GOT3 (cell line): ENCODE results near the gene CACNA1S.

ENCODE experiments used
- DNase-seq: peaks from one replicate; lab custom pipeline; 2025; ENCODE audit warnings: mixed read lengths; lab: John Stamatoyannopoulos, UW

The CACNA1S gene

GRCh38 chr1:201062511-201063091 is 49.6 kb downstream of the CACNA1S start:
- no peak for DNase-seq

DNA sequence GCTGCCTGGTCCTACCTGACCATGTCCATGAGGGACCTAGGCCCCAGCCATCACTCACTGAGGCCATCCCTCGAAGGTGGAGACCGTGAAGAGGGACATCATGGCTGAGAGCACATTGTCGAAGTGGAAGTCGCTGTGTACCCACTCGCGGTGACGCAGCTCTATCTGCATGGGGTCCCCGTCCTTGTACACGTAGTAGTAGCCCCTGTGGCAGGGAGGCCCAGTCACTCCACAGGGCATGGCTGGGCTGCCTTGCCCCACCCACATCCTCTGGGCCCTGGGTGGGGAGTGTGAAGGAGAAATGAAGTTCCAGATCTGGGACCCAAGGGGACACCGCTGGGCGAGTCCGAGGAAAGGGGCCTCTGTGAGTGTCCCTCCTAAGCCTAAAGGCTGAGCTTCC is 50.3 kb downstream of the CACNA1S start:
- DNase-seq = no peak

- no peak for DNase-seq
Measured at GRCh38 chr1:201061049-201061448, 51.2 kb downstream of the CACNA1S start.

DNA sequence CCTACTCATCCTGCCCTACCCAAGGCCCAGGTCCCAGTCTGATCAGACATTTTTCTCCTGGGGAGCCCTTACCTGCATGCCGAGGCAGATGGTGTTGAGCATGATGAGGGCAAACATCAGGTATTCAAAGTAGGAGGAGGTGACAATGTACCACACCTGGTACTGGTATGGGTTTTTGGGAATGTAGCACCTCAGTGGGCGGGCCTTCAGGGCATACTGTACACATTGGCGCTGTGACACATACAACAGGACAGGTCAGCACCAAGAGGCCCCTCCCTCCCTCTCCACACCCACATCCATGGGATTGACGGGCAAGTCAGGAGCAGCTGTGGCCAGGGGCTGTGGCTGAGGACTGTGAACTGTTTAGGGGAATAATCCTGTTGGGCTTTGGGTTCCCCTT is 51.6 kb downstream of the CACNA1S start:
- DNase-seq = no peak

DNA sequence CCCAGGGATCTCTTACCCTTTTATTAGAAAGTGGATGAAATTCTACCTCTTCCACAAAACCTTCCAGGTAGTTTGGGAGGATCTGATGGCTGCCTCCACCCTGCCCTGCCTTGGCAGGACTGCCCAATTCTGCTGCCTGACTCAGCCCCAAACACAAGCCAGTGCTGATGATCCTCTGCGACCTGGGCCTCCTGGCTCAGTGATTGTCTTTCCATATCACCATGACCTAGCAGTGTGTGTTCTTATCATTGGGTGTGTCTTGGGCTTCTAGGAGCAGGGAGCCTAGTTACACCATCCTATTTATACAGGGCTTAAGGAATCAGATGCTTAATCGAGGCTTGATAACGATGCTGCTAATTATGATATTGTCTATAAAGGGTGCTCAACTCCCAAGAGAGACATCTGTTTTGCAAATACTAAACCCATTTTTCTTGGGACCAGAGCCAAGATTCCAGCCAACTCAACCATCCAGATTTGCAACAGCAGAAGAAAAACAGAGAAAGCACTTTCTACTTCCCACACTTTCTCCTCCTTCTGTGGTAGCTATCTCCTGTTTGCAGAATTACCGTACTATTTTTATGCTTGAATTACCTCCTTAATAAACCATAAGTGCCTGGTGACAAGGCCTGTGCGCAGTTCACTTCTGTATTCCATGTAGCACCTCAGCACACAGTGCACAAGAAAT is 52.2 kb downstream of the CACNA1S start:
- no peak for DNase-seq

DNA sequence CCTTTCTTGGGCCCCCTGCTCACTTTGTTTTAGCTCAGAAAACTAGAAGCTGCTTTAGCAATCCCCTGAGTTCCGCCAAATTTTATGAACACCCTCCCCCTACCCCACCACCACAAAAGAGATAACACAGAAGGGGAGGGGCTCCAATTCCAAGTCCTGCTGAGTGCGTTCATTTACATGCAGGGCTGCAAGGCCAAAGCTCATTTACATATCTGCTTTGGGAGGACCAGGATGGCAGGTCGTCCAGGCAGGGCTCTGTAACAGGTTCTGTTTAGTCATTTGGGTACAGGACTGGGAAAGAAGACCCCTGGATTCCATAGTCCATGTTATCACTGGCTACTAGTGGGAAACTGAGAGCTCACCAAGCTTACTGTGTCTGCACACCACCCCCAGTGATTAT is 52.8 kb downstream of the CACNA1S start:
- DNase-seq = no peak

DNA sequence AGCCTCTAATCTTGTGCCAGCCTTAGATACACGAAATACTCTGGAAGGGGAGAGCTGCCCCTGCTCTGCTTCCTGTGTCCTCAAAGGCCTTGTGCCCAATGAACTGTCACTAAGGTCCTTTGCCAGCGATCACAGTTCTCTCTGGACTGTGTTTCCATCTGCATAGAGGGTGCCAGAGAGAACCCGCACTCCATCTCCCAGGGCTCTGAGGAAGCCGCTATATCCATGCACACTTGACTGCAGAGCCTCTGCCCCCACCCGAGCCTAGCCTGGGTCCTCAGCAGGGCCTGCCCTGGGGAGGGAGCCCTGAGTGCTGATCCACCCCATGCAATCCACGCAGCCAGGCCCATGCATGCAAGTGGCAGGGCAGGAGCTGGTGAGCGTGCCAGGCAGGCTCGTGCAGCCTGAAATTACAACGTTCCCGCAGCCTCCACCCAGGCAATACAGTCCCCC is 58.1 kb downstream of the CACNA1S start:
- DNase-seq = no peak

DNA sequence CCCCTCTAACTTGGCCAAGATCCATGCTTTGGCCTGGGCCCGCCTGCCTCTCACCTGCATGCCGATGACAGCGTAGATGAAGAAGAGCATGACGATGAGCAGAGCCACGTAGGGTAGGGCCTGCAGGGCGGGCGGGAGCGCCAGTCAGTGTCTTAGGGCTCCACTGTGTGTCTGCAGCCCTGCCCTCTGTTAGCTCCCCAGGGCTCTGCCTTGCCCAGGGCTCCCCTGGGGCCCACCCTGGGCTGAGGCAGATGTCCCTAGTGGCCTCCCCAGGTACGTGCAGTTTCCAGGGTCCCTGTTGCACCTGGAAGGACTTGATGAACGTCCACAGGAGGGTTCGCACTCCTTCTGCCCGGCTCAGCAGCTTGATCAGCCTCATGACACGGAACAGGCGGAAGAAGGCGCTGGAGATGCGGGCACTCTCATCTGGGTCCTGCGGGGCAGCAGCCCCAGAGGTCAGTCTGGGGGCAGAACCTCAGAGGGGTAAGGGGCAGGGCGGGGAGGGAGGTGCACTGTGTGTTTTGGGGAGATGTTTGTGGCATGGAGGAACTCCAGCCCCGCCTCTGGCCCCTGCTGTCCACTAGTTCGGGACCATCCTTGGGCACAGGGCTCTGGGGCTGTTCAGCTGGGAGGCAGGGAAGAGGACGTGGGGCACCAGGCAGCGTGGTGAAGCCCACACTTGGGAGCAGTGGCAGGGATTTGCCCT is 58.9 kb downstream of the CACNA1S start:
- DNase-seq = no peak

DNA sequence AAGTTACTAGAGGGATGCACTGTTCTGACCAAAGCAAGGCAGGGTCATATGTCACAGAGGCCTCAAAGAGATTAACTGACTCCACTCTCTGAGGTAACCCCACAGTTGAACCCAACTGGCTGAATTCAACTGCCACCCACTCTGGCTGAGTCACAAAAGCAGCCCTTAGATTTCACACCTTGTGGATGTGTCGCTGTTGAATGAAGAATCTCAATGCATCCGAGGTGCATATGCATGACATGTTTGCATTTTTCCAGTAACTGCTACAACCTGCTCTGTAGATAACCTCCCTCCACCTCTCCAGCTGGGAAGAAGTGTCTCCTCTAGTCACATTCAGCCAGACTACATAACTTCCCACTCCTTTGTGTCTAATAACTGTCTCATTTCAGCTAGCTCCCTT is 60.8 kb downstream of the CACNA1S start:
- no peak for DNase-seq

- DNase-seq = no peak
Measured at GRCh38 chr1:201050515-201051277, 61.5 kb downstream of the CACNA1S start.

GRCh38 chr1:201049248-201049831 is 62.9 kb downstream of the CACNA1S start:
- no peak for DNase-seq

DNA sequence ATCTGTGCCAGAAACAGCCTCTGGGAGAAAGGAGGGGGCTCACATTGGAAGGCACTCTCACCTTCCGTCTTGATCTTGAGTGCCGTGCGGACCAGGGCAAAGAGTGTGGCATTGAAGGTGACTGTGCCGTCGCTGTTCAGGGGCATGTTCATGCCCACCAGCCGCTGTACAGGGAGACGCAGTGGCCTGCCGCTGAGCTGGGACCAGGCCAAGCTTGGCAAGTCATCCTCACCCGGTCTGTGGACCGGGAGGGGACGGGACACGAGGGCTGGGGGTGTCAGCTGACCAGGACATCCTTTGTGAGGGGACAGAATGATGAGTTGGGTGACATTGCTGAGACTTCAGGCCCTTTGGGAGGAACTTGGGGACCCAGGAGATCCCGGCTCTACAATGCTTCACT is 63.7 kb downstream of the CACNA1S start:
- DNase-seq = no peak

DNA sequence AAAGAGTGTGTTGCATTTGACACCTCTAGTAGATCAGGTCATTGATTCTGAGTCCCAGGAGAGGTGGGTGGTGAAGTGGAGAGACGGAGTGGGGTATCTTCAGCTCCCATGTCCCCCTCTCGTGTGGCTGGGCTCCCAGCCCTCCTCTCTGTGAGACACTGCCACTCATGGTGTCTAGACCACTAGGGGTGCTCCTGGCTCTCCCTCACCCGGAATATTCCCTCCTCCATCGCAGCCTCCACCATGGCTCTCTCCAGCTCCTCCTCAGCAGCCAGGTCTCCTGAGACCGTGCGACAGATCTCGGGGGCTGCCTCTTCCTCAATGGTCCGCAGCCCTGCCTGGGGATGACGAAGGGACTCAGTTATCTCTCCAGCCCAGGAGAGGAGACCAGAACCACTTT is 68.1 kb downstream of the CACNA1S start:
- DNase-seq = no peak

DNA sequence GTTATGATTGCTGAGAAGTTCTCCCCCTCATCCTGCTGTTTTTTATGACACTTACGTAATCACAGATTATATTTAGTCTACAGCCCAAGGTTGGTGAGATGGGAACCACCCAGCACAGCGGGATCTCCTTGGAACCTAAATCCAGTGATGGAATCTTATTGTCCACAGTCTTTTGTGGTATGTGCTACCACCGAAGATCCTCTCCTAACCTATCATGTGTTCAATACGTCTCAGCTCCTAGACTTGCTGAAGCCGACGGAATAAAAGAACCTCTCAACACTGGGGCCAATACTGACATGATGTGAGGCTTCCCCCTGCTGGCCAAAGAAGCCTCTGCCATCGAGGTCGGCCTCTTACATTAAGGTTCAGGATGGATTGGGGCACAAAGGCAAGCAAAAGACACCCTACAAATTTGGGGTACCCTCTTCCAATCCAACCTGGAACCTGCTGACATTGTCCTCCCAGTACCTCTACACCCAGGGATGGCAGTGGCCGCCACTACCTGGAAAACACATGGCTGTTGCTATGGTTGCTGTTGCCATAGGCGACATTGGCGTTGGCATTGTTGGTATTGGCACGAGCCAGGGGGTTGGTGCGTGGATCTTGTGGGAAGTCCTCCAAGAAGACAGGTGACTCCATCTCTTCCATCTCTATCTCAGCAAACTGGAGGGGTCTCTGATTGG is 69.3 kb downstream of the CACNA1S start:
- DNase-seq = peak; percentile 80

- DNase-seq = no peak
Measured at GRCh38 chr1:201041011-201041410, 71.2 kb downstream of the CACNA1S start.

DNA sequence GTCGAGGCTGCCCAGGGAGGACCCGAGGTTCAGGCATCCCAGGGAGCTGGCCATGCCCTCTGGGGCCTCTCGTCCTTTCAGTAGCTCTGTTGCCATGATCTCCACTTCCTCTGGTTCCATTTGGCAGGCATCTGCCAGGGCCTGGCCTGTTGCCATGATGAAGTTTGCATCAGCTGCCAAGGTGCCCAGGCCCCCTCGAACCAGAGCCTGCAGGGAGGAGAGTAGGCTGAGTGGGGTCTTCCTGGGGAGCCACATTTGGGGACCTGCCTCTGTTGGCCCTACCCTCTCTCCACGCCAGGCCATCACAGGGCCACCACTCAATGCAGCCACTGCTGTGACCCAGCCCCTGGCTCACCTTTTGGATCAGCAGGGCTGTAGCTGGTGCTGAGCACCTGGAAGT is 72.3 kb downstream of the CACNA1S start:
- DNase-seq = no peak

DNA sequence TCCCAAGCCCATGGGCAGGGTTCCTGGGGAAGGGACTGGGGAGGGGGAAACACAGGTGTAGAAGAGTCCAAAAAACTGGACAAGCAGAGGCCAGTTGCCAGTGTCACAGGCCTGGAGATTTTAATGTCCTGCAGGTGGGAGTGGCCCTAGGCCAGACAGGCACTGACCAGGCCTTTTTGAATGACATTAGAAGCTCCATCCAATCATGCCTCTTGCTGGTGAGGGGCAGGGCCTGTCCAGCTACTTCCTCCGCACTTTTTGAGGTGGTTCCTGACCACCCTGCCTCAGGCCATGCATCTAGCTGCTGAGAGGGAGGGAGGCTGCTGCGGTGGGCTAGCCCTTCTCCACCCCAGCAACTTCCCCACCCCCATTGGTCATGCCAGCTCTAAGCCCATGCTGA is 72.8 kb downstream of the CACNA1S start:
- DNase-seq = no peak

GRCh38 chr1:201038186-201038876 is 73.9 kb downstream of the CACNA1S start:
- DNase-seq = no peak

GRCh38 chr1:201036188-201036842 is 75.9 kb downstream of the CACNA1S start:
- DNase-seq = no peak

- DNase-seq = no peak
Measured at GRCh38 chr1:201034671-201035070, 77.6 kb downstream of the CACNA1S start.
